Measurements from ENCODE around the gene SETDB1. TPM values are rescaled to one million over a fixed set of nuclear protein-coding genes. Genes with fewer than 3 reads are reported as not detected.
A peak's percentile ranks its signal among the peaks of the same experiment; 100 is the strongest.

The SETDB1 gene
- total and polyA plus RNA-seq, 2 of the 13 experiments (the other 11 are each of a cell fraction or from before 2014, with no cell fraction given): 33.1 to 34.6 TPM

- intact Hi-C loops (cut with micrococcal nuclease; ENCODE audit: unreplicated experiment): no loop called here
- Histone ChIP-seq H3K36me3 (replicated peaks in 1 of 2; ENCODE audit: control insufficient read depth in 1 of 2, insufficient read depth in 2 of 2, low read length in 2 of 2) (peaks cover 28 to 70% of the 10 kb centered on the region in 2 experiments), H3K9ac (ENCODE audit: insufficient read depth, low read depth, low read length) (no peak overlapping the region), H3K9me3 (ENCODE audit: low read length) (no peaks in the 10 kb centered on the region), H4K20me1 (ENCODE audit: insufficient read depth, low read length) (no peaks in the 10 kb centered on the region), H3K79me2 (ENCODE audit: insufficient read depth, low read length) (no peaks in the 10 kb centered on the region), H3K27ac (ENCODE audit: extremely low read length, insufficient read depth, low read length) (no peak overlapping the region), H3K4me2 (ENCODE audit: low read depth, low read length) (no peak overlapping the region), H2AFZ (ENCODE audit: low read length) (no peak overlapping the region), H3K4me3 (replicated peaks in 1 of 3; ENCODE audit: insufficient read depth in 1 of 3, low read depth in 2 of 3, low read length in 3 of 3) (no peak overlapping the region), H3K27me3 (ENCODE audit: control insufficient read depth in 1 of 2, insufficient read depth in 2 of 2, low read length in 2 of 2) (no peaks in the 10 kb centered on the region), H3K4me1 (ENCODE audit: insufficient read depth, low read length) (no peaks in the 10 kb centered on the region)
- FAIRE-seq: no peak
- WGBS (ENCODE audit: low lambda C conversion rate): 97% methylated on average over 5 of the region's 5 CpGs
- ChIA-PET CTCF (ENCODE audit: low intra/inter-chr PET ratio, low total read pairs) (interaction anchor here (1.5 kb wide), 1 partner anchor 35 kb away, joined by 4 read pairs; no protein-coding TSS in a partner anchor), POLR2A (no interaction called here)
- TF ChIP-seq HDAC6 (IDR thresholded peaks at IDR 0.05; ENCODE audit: low read depth, low read length): no peak
- no peak for TF ChIP-seq ZNF773 (CRISPR knock-in tag; IDR thresholded peaks at IDR 0.05; ENCODE audit: borderline replicate concordance)
- no peak for TF ChIP-seq THAP7 (CRISPR knock-in tag; IDR thresholded peaks at IDR 0.05)
- no peak for TF ChIP-seq NCOA5 (CRISPR knock-in tag; IDR thresholded peaks at IDR 0.05)
- no peak for TF ChIP-seq BHLHE40 (IDR thresholded peaks at IDR 0.05; ENCODE audit: low read length)
- no peak for TF ChIP-seq ZNF33B (CRISPR knock-in tag; IDR thresholded peaks at IDR 0.05)
- TF ChIP-seq ZNF713 (CRISPR knock-in tag; IDR thresholded peaks at IDR 0.05): no peak
- TF ChIP-seq AKAP8 (CRISPR knock-in tag; IDR thresholded peaks at IDR 0.05): no peak
- no peak for TF ChIP-seq PAWR (CRISPR knock-in tag; IDR thresholded peaks at IDR 0.05; ENCODE audit: borderline replicate concordance)
- TF ChIP-seq JUN (CRISPR knock-in tag; IDR thresholded peaks at IDR 0.05): no peak
- TF ChIP-seq IRF2 (CRISPR knock-in tag; IDR thresholded peaks at IDR 0.05): no peak
- TF ChIP-seq BCL3 (CRISPR knock-in tag; IDR thresholded peaks at IDR 0.05): no peak
- TF ChIP-seq HDAC2 (CRISPR knock-in tag; IDR thresholded peaks at IDR 0.05): no peak
- no peak for TF ChIP-seq ZSCAN20 (CRISPR knock-in tag; IDR thresholded peaks at IDR 0.05; ENCODE audit: borderline replicate concordance)
- no peak for TF ChIP-seq BRCA1 (CRISPR knock-in tag; IDR thresholded peaks at IDR 0.05)
- TF ChIP-seq ZNF790 (CRISPR knock-in tag; IDR thresholded peaks at IDR 0.05; ENCODE audit: borderline replicate concordance): no peak
- ATAC-seq: no peak
- BruUV-seq (replicated peaks): TSS peak; percentile 44
- no peak for DNase-seq (ENCODE audit: low spot score)
- in situ Hi-C loops (cut with HindIII; ENCODE audit: extremely low pct_ligation_motif_present, low pct_unique_long_range_greater_than_20kb): no loop called here
Observed at GRCh38 chr1:150944856-150945255, 18.7 kb downstream of the SETDB1 start.
